IMR-90 (cell line): Measurements from ENCODE around the gene HHATL.

Source experiments
- CEBPB ChIP-seq: IDR thresholded peaks from 2 replicates; pipeline ENCODE4 v1.6.1; 2012; ENCODE audit warnings: low read depth, low read length, improper control_type of control experiment
- POLR2A ChIP-seq: IDR thresholded peaks from 2 replicates; pipeline ENCODE4 v1.6.1; 2012; ENCODE audit warnings: mild to moderate bottlenecking, low read depth, low read length
- TF ChIP-seq, protein P1 (sequence below): conservative IDR thresholded peaks from 2 replicates; pipeline ENCODE4 v1.5.1; 2012; ENCODE audit warnings: mild to moderate bottlenecking, low read depth, low read length, improper control_type of control experiment

DNA sequence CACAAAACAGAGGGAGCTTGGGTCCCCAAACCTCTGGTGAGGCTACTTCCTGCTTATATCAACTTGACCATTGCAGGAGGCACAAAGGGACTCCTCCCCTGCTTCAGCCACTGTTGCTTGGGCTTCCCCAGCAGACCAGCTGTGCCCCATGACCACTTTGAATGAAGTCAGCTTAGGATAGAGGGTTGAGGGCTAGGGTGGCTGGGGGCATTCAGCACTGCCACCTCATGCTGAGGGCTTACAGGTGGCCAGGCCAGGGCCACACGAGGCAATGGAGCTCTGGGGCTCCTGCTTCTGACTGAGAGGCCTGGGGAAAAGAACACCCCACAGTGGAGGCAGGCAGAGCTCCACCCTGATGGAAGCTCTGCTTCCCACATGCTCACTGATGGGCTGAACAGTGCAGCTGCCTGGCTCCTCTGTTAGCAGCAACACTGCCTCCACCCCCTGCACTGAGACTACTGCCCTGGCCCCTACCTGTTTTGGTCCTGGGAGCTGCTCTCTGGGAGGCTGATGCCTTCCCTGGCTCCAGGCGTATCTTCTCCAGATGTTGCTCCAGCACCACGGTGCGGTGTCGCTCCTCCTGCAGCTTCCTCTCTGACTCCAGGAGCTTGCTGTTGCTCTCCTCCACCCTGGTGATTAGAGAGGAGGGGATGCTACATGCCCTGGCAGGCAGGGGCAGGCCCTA, 10.2 kb upstream of the HHATL start:
- TF ChIP-seq, protein P1, sequence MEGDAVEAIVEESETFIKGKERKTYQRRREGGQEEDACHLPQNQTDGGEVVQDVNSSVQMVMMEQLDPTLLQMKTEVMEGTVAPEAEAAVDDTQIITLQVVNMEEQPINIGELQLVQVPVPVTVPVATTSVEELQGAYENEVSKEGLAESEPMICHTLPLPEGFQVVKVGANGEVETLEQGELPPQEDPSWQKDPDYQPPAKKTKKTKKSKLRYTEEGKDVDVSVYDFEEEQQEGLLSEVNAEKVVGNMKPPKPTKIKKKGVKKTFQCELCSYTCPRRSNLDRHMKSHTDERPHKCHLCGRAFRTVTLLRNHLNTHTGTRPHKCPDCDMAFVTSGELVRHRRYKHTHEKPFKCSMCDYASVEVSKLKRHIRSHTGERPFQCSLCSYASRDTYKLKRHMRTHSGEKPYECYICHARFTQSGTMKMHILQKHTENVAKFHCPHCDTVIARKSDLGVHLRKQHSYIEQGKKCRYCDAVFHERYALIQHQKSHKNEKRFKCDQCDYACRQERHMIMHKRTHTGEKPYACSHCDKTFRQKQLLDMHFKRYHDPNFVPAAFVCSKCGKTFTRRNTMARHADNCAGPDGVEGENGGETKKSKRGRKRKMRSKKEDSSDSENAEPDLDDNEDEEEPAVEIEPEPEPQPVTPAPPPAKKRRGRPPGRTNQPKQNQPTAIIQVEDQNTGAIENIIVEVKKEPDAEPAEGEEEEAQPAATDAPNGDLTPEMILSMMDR = no peak
- TF ChIP-seq CEBPB = no peak
- no peak for TF ChIP-seq POLR2A
